ENCODE measurements around the gene TNNC1.

The TNNC1 gene

GRCh38 chr3:52473026-52473425 is 19.2 kb upstream of the TNNC1 start:
- TF ChIP-seq, protein P1, sequence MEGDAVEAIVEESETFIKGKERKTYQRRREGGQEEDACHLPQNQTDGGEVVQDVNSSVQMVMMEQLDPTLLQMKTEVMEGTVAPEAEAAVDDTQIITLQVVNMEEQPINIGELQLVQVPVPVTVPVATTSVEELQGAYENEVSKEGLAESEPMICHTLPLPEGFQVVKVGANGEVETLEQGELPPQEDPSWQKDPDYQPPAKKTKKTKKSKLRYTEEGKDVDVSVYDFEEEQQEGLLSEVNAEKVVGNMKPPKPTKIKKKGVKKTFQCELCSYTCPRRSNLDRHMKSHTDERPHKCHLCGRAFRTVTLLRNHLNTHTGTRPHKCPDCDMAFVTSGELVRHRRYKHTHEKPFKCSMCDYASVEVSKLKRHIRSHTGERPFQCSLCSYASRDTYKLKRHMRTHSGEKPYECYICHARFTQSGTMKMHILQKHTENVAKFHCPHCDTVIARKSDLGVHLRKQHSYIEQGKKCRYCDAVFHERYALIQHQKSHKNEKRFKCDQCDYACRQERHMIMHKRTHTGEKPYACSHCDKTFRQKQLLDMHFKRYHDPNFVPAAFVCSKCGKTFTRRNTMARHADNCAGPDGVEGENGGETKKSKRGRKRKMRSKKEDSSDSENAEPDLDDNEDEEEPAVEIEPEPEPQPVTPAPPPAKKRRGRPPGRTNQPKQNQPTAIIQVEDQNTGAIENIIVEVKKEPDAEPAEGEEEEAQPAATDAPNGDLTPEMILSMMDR (IDR thresholded peaks at IDR 0.05; ENCODE audit: low read depth, low read length), result no peak
- Histone ChIP-seq H3K9me3 (no peaks in the 10 kb centered on the region), H3K4me1 (no peaks in the 10 kb centered on the region), H3K27me3 (no peaks in the 10 kb centered on the region), H3K36me3 (peaks cover 19% of the 10 kb centered on the region), H3K4me3 (ENCODE audit: low read depth, low read length) (no peak overlapping the region)
- no peak for DNase-seq

- no peak overlapping the region for H3K4me3 ChIP-seq (ENCODE audit: low read depth, low read length)
- no peaks in the 10 kb centered on the region for H3K9me3 ChIP-seq
- H3K4me1 ChIP-seq, result no peaks in the 10 kb centered on the region
- peaks cover 17% of the 10 kb centered on the region for H3K36me3 ChIP-seq
- TF ChIP-seq, protein P1 (IDR thresholded peaks at IDR 0.05; ENCODE audit: low read depth, low read length), result no peak
- H3K27me3 ChIP-seq, result no peaks in the 10 kb centered on the region
- no peak for DNase-seq
These were observed 18.6 kb upstream of the TNNC1 start for GRCh38 chr3:52472239-52473000.

DNA sequence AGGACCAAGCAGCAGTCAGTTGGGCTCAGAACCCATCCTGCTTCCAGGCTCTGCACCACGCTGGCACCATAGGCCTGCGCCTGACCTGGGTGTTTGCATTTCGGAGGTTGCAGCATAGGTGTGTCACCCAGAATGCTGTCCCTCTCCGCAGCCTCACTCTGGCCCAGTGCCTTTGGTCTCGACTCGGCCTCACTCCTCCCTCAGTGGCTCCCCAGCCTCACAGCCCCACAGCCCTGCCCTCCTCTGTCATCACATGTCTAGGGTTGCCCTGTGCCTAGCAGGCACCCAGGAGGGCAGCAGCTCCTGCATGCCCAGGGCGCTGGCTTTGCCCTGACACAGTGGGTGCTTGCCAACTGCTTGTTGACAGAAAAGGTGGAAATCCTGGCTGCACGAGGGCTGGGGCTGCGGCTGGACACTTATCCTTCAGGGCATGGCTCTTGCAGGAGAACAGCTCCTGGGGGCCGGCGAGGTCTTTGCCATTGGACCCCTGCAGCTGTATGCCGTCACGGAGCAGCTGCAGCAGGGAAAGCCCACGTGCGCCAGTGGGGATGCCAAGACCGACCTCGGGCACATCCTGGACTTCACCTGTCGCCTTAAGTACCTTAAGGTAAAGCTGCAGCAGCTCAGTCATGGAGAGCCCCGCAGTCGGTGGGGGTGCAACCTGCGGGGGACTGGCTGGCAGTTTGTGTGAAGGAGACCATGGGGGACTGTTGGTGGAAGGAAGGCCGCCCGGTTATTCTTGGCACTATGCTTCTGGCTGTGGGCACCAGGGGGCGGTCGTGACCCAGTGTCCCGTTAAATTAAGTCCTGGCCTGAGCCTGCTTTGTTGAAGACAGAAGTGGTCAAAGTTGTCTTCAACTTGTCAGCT is 17.8 kb upstream of the TNNC1 start:
- H3K4me3 ChIP-seq (ENCODE audit: low read depth, low read length), result no peak overlapping the region
- peaks cover 13% of the 10 kb centered on the region for H3K36me3 ChIP-seq
- no peaks in the 10 kb centered on the region for H3K9me3 ChIP-seq
- H3K27me3 ChIP-seq, result no peaks in the 10 kb centered on the region
- no peaks in the 10 kb centered on the region for H3K4me1 ChIP-seq
- TF ChIP-seq, protein P1 (IDR thresholded peaks at IDR 0.05; ENCODE audit: low read depth, low read length), result peak; percentile 66
- DNase-seq, result peak; percentile 65

GRCh38 chr3:52470920-52471319 is 17.1 kb upstream of the TNNC1 start:
- no peaks in the 10 kb centered on the region for H3K9me3 ChIP-seq
- H3K36me3 ChIP-seq, result peaks cover 8% of the 10 kb centered on the region
- no peaks in the 10 kb centered on the region for H3K27me3 ChIP-seq
- no peaks in the 10 kb centered on the region for H3K4me1 ChIP-seq
- TF ChIP-seq, protein P1 (IDR thresholded peaks at IDR 0.05; ENCODE audit: low read depth, low read length), result no peak
- H3K4me3 ChIP-seq (ENCODE audit: low read depth, low read length), result no peak overlapping the region
- no peak for DNase-seq

DNA sequence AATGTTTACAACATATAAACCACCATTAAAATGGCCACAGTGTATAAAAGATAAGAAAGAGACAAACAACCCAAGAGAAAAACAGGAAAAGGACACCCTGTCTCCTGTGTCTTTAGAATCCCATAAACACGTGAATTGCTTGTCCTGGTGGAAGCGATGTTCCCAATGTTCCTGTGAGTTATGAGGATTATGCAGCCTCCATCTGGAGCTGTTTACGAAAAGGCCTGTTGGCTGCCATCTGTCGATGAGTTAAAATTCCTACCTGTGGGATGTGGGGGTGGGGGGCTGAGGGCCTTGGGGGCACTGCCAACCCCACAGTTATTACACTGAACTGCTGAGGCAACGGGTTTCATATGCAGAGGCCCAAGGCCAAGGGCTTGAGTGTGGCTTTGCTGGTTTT is 15.2 kb upstream of the TNNC1 start:
- no peaks in the 10 kb centered on the region for H3K9me3 ChIP-seq
- no peaks in the 10 kb centered on the region for H3K27me3 ChIP-seq
- no peak overlapping the region for H3K4me3 ChIP-seq (ENCODE audit: low read depth, low read length)
- no peaks in the 10 kb centered on the region for H3K4me1 ChIP-seq
- DNase-seq, result no peak
- peaks cover 8% of the 10 kb centered on the region for H3K36me3 ChIP-seq
- TF ChIP-seq, protein P1 (IDR thresholded peaks at IDR 0.05; ENCODE audit: low read depth, low read length), result no peak

GRCh38 chr3:52468336-52468735 is 14.5 kb upstream of the TNNC1 start:
- H3K27me3 ChIP-seq, result no peaks in the 10 kb centered on the region
- no peaks in the 10 kb centered on the region for H3K9me3 ChIP-seq
- peaks cover 8% of the 10 kb centered on the region for H3K36me3 ChIP-seq
- H3K4me3 ChIP-seq (ENCODE audit: low read depth, low read length), result no peak overlapping the region
- DNase-seq, result no peak
- no peaks in the 10 kb centered on the region for H3K4me1 ChIP-seq
- TF ChIP-seq, protein P1 (IDR thresholded peaks at IDR 0.05; ENCODE audit: low read depth, low read length), result no peak

All from BE2C (cell line).